Measurements from ENCODE around the gene ATP6V0E1.

The ATP6V0E1 gene

DNA sequence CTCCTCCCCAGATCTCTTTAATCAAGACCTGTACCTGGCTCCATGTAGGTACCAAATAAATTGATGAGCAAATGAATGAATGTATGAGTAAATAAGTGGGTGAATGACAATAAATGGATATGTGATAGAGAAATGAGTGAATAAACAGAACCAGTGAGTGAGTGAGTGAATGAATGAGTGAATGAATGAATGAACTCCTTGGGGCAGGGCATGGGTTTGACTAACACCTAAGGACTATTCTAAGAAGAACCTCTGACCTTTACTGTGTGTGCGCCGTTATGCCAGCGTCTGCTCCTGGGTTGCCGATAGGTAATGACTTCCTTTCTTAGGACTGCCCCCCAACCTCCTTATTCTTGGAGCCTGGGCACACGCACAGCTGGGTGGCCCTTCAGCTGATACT, 26.1 kb upstream of the ATP6V0E1 start:
- DNase-seq: no peak

DNA sequence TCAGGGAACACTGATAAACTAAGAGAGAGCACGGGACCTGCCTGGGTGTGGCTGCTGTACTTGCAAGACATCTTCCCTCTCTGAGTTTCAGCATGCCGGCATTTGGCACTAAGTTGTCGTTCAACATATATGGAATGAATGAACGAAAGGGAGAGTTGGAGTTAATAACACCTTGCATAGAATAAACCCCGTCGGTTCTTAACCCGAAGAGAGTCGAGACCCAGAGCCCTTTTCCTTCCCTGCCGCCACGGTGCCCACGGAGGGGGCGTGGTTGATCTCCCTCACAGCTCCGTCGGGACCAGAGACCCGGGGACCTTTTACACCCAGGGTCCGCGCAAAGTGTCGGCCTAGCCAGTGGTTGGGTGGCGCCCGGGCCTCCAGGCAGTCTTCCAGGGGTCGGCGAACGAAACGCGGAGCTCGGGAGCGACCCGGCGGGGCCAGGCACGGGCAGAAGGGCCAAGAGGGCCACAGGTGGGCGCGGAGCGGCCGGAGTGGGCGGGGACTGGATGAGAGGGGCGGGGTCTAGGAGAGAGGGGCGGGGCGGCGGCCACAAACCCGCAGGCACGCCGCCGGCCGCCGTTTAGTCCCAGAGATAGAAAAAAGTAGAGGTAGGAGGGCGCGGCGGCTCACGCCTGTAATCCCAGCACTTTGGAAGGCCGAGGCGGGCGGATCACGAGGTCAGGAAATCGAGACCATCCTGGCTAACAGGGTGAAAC, 25.1 kb upstream of the ATP6V0E1 start:
- no peak for DNase-seq

DNA sequence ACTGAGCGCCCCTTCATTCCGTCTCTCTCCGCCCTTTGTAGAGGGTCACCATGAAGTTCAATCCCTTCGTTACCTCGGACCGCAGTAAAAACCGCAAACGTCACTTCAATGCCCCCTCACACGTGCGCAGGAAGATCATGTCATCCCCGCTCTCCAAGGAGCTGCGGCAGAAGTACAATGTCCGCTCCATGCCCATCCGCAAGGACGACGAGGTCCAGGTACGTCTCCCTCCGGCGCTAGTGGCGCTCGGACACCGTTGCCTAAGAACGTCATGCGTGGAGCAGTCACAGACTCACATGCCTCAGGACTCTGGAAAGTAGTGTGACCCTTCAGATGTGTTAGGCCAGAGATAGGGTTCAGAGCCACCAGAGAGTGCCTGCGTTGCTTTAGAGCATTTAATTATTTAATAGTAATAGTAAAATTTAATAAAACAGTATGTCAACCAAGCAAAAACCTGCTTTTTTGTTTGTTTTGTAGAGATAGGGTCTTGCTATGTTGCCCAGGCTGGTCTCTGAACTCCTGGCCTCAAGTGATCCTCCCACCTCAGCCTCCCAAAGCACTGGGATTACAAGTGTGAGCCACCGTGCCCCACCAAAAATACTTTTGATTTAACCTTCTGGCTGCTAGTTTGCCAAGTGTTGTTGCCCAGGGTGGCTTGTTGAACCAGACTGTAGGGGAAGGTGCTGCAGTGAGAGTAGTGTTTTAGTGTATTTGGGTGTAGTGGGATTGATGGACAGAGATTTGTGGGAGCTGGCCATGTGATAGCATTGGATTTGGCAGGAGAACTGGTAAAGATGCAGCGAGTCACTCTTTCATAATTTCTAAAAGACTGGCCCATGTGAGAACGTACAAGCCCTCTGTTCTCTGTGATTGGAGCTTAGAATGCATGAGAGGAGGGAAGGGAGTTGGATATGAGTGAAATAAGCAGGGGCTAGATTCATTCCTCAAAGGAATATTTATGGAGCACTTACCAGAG, 23.5 kb upstream of the ATP6V0E1 start:
- DNase-seq: no peak

DNA sequence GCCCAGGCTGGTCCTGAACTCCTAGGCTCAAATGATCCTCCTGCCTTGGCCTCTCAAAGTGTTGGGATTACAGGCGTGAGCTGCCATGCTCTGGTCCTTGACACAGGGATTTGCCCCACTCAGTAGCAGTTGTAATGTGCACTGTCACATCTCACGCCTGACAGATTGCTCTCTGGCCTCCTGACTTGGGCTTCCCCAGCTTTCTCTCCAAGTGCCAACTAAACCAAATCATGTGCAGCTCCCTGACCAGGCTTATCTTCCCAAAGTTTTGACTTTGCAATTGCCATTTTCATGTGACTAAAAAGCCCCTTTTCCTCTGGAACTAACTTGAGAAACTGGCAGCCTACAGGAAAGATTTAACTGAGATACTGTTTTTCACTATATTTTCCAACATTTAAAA, 13.7 kb upstream of the ATP6V0E1 start:
- no peak for DNase-seq

DNA sequence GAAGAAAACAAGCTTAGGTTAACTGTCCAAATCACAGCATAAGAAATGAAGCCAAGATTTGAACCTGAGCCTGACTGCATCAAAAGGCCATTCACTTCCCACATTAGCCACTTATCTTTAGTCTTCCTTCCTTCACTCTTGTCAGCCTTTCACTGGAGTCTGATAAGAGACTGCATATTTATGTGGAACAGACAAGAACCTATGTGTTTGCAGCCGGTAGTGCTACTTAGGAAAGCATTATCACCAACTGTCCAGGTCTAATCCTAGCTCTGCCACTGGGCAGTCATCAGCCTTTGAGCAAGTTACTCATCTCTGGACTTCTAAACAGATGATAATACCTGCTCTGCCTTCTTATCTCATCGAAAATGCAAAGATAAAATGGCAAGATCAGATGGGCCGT, 12.1 kb upstream of the ATP6V0E1 start:
- no peak for DNase-seq

DNA sequence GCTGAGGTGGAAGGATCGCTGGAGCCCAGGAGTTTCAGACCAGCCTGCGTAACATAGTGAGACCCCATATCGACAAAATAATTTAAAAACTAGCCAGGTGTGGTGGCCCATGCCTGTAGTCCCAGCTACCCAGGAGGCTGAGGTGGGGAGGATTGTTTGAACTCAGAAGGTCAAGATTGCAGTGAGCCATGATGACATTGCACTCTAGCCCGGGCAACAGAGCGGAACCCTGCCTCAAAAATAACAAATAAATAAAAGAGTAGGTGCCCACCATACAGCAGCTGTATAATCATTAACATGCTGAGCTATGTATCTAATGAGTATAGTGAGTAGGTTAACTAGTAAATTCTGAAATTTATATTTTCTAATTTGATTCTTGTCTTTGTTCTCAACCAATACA, 11.0 kb upstream of the ATP6V0E1 start:
- DNase-seq: no peak

DNA sequence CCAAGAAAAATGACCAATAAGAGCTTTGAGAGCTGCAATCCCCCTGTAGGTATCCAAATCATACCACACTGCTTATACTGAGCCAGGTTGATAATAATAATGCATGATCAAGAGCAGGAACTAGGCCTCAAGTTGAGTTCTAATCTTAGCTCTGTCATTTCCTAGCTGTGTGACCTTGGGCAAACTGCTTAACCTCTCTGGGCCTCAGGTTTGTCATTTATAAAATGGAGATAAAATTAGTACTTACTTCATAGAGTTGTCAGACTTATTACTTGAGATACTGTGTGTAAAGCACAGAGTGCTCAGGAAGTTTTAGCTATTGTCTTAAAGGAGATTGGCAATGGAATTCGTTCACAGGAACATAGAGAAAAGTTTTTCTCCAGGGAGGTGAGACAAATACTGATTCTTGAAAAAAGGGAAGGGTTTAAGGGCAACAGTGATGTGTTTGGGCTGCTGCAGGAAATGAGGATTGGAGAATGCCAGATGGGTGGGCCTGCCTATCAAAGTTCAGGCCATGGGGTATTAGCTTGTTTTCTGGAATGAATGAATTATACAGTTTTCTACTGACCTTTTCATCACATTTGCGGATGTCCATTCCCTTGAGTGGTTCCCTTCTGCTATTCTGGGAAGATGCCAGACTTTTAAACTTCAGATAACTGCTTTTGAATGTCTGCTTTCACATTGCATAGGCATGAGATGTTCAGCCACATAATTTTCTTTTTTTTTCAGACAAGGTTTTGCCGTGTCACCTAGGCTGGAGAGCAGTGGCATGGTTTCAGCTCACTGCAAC, 10.2 kb upstream of the ATP6V0E1 start:
- no peak for DNase-seq

DNA sequence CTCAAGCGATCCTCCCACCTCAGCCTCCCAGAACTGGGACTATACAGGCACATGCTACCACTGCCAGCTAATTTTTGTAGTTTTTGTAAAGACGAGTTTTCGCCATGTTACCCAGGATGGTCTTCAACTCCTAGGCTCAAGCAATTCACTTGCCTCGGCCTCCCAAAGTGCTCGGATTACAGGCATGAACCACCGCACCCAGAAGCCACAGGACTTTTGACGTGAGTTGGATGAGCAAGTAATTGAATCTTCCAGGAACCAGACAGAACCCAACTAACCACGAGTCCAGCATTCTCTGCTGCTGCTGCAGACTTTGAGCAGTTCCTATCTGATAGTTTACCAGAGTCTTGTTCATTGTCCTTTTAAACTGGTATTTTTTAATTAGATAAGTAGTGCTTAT, 9.6 kb upstream of the ATP6V0E1 start:
- no peak for DNase-seq

DNA sequence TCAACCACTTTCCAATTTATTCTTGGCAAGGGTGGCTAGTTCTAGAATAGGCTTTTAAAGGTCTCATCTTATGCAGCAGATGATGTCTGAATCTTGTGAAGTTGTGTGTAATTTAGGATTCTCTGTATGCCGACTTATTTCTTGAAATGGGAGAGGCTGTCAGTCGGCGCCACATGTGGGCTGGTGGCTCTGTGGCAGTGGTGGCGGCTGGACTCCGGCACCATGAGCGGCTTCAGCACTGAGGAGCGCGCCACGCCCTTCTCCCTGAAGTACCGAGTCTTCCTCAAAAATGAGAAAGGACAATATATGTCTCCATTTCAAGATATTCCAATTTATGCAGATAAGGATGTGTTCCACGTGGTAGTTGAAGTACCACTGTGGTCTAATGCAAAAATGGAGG, 8.3 kb upstream of the ATP6V0E1 start:
- no peak for DNase-seq

DNA sequence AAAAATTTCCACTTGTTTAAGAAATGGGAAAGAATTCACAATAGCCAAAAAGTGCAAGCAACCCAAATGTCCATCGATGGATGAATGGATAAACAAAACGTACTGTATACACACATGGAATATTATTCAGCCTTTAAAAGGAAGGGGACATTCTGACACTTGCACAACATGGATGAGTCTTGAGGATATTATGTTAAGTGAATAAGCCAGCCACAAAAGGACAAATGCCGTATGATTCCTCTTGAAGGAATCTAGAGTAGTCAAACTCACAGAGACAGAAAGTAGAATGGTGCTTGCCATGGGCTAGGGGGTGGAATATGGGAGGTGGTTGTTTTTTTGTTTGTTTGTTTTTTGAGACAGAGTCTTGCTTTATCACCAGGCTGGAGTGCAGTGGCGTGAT, 3.8 kb upstream of the ATP6V0E1 start:
- no peak for DNase-seq

DNA sequence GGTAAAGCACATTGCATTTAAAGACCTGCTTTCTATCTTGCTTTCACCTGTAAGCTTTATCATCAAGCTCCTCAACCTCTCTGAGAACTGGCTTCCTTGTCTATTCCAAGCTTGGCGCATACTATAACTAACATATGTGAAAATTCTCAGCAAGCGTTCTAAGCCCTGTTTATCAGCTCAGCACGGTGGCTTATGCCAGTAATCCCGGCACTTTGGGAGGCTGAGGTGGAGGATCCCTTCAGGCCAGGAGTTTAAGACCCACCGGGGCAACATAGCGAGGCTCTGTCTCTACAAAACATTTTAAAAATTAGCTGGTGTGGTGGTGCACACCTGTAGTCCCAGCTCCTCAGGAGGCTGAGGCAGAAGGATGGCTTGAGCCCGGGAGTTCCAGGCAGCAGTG, 1.6 kb upstream of the ATP6V0E1 start:
- DNase-seq: no peak

DNA sequence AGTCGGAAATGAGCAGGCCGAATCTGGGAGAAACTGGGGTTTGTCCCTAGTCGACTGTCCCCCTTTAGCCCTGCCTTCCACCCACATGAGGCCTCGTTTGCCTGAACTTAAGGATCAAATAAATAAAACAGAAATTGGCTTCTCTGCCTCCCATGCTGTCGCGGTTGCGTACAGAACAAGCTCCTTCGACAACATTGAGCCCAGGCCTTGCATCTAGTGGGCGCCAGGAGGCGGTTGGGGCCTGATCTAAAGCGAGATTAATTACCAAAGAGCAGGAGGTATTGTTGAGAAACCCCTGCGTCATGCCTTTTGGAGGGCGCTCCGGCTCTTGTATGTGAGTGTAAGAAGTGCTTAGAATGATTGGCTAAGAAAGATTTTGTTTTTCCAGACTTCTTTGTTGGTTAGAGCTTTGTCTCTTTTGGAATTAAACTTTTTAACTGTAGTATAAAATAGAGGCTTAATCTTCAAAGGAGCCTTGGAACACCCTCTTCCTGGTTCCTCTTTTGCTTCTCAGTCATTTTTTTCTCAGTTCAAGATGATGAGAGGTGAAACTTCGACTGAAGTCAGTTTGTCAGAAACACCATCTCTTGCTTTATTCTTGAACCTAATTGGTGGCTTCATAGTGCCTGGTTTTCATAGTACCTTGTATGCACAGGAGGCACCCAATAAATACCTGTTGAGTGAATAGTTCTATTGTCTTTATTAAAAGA, 828 bp downstream of the ATP6V0E1 start:
- no peak for DNase-seq

DNA sequence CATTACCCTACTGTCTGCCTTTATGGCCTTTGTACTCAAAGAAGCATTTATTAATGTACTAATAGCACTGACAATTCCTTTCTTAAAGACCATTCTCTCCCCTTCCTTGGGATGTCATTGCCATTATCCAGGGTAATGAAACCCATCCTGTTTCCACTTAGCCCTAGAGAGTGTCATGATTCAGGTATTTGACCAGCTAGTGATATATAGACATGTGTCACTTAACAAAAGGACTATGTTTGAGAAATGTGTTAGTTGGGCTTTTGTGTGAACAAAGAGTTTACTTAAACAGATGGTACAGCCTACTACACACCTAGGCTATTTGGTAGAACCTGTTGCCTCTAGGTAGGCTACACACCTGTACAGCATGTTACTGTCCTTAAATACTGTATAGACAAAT, 2.0 kb downstream of the ATP6V0E1 start:
- DNase-seq: no peak

DNA sequence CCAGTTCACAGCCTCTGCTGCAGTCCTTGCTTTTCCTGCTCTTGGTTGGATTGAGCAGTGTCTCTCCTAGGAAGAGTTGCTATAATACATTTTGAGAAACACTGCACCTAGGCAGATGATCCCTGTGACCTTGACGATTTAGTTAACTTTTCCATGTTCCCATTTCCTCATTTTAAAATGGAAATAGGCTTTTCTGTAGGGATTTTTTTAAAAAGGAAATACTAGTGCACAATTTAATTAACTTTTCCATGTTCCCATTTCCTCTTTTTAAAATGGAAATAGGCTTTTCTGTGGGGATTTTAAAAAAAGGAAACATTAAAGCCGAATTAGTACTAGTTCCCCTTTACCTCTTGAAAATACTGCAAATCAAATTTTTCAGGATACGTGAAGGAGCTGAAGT, 4.7 kb downstream of the ATP6V0E1 start:
- DNase-seq: no peak

DNA sequence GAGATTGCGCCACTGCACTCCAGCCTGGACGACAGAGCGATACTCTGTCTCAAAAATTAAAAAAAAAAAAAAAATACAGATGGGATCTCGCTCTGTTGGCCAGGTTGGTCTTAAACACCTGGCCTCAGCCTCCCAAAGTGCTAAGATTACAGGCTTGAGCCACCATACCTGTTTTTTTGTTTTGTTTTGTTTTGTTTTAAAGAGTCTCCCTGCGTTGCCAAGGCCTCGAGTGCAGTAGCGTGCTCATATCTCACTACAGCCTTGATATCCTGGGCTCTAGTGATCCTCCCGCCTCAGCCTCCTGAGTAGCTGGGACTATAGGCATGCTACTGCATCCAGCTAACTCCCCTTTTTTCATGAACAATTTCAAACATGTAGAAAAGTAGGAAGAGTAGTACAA, 7.2 kb downstream of the ATP6V0E1 start:
- DNase-seq: no peak

DNA sequence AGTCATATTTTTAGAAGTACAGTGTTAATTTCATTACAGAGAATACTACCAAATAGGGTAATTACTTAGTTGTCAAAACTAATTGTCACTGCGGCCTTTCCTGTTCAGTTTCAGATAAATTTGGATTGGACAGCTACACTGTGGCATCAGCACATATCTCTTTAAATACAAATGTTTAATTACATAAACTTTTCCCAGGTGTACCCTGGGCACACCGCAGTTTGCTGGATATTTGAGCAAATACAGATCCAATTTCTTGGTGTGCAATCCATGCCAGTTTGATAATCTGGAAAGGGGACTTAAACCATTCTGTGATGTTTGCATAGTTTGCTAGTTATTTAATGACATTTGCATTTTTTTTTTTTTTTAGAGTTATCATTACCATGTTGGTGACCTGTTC, 10.8 kb downstream of the ATP6V0E1 start:
- no peak for DNase-seq

DNA sequence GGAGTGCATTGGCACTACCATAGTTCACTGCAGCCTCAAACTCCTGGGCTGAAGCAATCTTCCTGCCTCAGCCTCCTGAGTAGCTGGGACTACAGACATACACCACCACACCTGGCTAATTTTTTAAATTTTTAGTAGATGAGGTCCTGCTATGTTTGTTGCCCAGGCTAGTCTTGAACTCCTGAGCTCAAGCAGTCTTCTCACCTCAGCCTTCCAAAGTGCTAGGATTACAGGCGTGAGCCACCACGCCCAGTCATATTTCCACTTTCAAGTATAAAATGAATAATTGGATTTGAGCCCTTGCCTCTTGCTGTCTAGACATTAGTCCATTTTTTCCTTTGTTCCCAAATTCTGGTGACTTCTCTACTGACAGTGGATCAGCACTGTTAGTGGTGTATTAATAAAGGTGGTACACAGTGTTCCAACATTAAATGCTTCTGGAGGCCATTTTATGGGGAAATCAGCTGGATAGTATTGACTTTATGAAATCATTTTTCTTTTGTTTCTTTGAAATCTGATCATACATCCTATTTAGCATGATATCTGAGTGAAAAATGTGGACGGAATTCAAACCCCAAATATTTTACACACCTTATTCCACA, 15.9 kb downstream of the ATP6V0E1 start:
- no peak for DNase-seq

DNA sequence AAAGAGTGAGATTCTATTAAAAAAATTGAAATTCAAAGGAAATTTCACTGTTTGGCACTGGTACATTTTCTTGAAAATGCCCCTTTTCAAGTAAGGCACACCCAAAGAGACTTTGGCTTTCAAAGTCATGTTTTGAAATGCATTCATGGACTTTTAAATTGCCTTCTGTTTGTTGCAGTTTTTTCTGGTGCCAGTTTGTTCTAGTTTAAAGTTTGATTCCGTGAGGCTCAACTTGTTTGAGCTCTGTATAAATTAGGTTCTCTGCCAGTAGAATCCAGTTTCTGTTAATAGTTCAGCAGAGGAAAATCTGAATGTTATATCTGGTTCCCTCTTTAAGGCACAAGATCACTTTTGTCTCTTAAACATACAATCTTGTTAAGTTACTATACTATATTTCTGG, 16.4 kb downstream of the ATP6V0E1 start:
- no peak for DNase-seq

DNA sequence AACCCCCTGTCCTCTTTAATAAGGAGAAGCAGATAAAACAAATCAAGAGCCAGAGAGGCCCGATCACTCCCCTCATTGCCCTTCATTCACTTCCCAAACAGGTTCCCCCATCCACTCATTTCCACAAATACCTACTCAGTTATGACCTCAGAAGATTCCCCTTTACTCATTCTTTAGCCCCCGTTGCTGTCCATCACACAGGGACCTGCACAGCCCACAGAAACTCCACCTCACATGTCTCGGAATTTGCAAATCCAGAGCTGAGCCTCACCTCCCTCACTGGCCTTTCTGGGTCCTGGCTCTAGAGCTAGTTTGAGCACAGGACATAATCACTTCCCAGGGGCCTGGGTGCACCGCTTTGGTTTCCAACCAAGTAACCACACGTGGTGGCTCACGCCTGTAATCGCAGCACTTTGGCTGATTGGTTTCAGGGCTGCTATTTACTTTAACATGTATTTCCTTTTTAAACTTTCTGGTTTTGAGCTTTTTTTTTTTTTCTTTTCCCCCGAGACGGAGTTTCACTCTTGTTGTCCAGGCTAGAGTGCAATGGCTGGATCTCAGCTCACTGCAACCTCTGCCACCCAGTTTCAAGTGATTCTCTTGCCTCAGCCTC, 17.8 kb downstream of the ATP6V0E1 start:
- no peak for DNase-seq

DNA sequence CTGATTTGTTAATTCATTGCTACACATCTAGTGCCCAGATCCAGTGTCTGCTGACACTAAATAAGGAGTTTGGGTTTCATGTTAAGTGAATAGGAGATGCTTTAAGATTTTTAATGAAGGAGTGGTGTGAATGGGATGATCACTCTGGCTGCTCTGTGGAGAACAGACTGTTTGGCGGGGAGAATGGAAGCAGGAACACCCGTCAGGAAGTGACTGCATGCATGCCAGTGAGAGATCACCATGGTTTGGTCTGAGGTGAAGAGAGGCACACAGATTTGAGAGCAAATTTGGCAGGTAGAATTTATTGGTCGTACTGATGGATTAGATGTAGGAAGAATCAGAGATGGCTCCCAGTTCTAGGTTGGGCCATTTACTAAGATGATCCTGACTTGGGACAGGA, 19.8 kb downstream of the ATP6V0E1 start:
- DNase-seq: no peak

DNA sequence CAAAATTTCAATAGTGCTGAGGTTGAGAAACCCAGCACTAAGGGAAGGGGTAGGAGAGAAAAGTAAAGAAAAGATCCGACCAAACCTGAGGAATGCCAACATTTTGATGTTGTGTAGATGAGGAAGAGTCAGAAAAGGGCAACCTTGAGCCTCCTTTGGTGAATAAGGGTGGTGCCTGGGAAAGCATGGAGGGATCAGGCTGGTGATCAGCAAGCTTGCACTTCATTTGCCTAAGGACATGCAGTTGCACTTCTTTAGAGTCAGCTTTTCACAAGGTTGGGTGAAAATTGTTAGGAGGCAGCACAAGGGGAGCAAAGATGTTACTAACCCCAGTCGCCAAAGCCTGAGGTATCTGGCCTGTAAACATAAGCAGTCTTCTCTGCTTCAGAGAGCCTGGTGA, 20.4 kb downstream of the ATP6V0E1 start:
- DNase-seq: no peak

DNA sequence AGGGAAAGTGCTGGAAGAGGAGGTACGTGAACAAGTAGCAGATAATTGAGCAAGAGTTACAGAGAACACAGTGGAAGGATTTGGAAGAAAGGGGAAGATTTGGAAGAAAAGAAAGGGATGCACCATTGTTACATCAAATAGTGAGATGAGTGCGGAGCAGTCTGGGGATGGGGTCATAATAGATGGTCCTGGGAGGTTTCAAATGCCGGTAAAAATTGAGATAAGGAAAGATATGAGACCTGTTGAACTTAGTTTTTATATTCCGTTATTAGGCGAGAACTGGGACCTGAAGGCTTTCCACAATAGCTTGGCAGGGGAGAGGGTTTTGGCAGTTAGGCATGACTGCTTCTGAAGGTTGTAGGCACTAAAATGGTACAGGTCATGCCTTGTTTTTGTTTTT, 20.9 kb downstream of the ATP6V0E1 start:
- no peak for DNase-seq

Measured in NCI-H1436 treated with DMSO at 0.1 percent for 48 hours (cell line).